Progenitor cell of endocrine pancreas (in vitro differentiated cells): Measurements from ENCODE around the gene GPR55. TPM values are rescaled to one million over a fixed set of nuclear protein-coding genes. Genes with fewer than 3 reads are reported as not detected.

ENCODE experiments used
- DNase-seq: peaks from one replicate; pipeline ENCODE4 v3.0.0; 2021; ENCODE audit warnings: low spot score; ENCODE audit not compliant: unreplicated experiment
- H3K27ac Mint-ChIP-seq: 2 replicates; pipeline ENCODE4 v1.8.0; 2021; ENCODE audit warnings: mild to moderate bottlenecking, moderate library complexity, mixed read lengths
- H3K27me3 Mint-ChIP-seq: 2 replicates; pipeline ENCODE4 v1.8.0; 2021; ENCODE audit warnings: mixed read lengths
- H3K36me3 Mint-ChIP-seq: 2 replicates; pipeline ENCODE4 v1.8.0; 2022; ENCODE audit warnings: mixed read lengths; ENCODE audit not compliant: insufficient read depth
- H3K4me1 Mint-ChIP-seq: 2 replicates; pipeline ENCODE4 v1.8.0; 2021; ENCODE audit warnings: low read depth, mixed read lengths
- H3K4me3 Mint-ChIP-seq: 2 replicates; pipeline ENCODE4 v1.8.0; 2021; ENCODE audit warnings: low read depth, mild to moderate bottlenecking, moderate library complexity, mixed read lengths
- H3K9me3 Mint-ChIP-seq: 2 replicates; pipeline ENCODE4 v1.8.0; 2021; ENCODE audit warnings: low read depth, mixed read lengths
- CTCF ChIP-seq: fragments of 200-600 bp; sonication (generic); IDR thresholded peaks from one replicate; pipeline ENCODE4 v1.5.0; 2021; ENCODE audit warnings: antibody characterized with exemption, mild to moderate bottlenecking; ENCODE audit not compliant: unreplicated experiment
- total RNA-seq: library from RNA; stranded (reverse); gene quantifications from 2 replicates; pipeline ENCODE4 v1.2.1, GENCODE V29; 2021

Gene GPR55
- total RNA-seq, 1 donor from 2014 or later: not detected

- Mint-ChIP-seq H3K4me3 (no peak overlapping the region), H3K36me3 (no peaks in the 10 kb centered on the region), H3K9me3 (no peaks in the 10 kb centered on the region), H3K27ac (no peak overlapping the region), H3K4me1 (peaks cover 1% of the 10 kb centered on the region), H3K27me3 (peaks cover 14% of the 10 kb centered on the region)
- DNase-seq: no peak
- no peak for TF ChIP-seq CTCF
Observed at GRCh38 chr2:230912046-230912445, 13.0 kb downstream of the GPR55 start.

GRCh38 chr2:230910546-230911177 lies 14.4 kb downstream of the GPR55 start:
- no peaks in the 10 kb centered on the region for H3K9me3 Mint-ChIP-seq
- no peak for TF ChIP-seq CTCF
- H3K36me3 Mint-ChIP-seq: no peaks in the 10 kb centered on the region
- H3K27ac Mint-ChIP-seq: no peak overlapping the region
- DNase-seq: no peak
- no peak overlapping the region for H3K4me3 Mint-ChIP-seq
- peaks cover 22% of the 10 kb centered on the region for H3K27me3 Mint-ChIP-seq
- peaks cover 1% of the 10 kb centered on the region for H3K4me1 Mint-ChIP-seq

- Mint-ChIP-seq H3K27ac (no peak overlapping the region), H3K9me3 (no peaks in the 10 kb centered on the region), H3K4me3 (no peak overlapping the region), H3K27me3 (peaks cover 22% of the 10 kb centered on the region), H3K4me1 (no peaks in the 10 kb centered on the region), H3K36me3 (no peaks in the 10 kb centered on the region)
- DNase-seq: no peak
- no peak for TF ChIP-seq CTCF
Observed at GRCh38 chr2:230909841-230910545, 15.0 kb downstream of the GPR55 start.

- Mint-ChIP-seq H3K4me1 (no peaks in the 10 kb centered on the region), H3K27ac (no peak overlapping the region), H3K27me3 (peaks cover 25% of the 10 kb centered on the region), H3K9me3 (no peaks in the 10 kb centered on the region), H3K36me3 (no peaks in the 10 kb centered on the region), H3K4me3 (no peak overlapping the region)
- TF ChIP-seq CTCF: no peak
- no peak for DNase-seq
Observed at GRCh38 chr2:230908595-230909191, 16.3 kb downstream of the GPR55 start.

- Mint-ChIP-seq H3K27ac (no peak overlapping the region), H3K36me3 (no peaks in the 10 kb centered on the region), H3K4me3 (no peak overlapping the region), H3K27me3 (peaks cover 26% of the 10 kb centered on the region), H3K9me3 (no peaks in the 10 kb centered on the region), H3K4me1 (no peaks in the 10 kb centered on the region)
- no peak for TF ChIP-seq CTCF
- no peak for DNase-seq
Observed at GRCh38 chr2:230908092-230908594, 16.9 kb downstream of the GPR55 start.
